IMR-90 (cell line): ENCODE results near the gene SOCS6. TPM values are rescaled to one million over a fixed set of nuclear protein-coding genes. Genes with fewer than 3 reads are reported as not detected.

Experiments
- ATAC-seq: fragments of 200-7000 bp; cut with Tn5 transposase; 2 replicates; pipeline ENCODE4 v1.9.1; 2020; ENCODE audit warnings: low read depth, mild to moderate bottlenecking, moderate library complexity
- BruUV-seq: library from RNA; stranded (reverse); fragments of 400-500 nt; replicated peaks from 2 replicates; lab custom pipeline; 2021; lab: Mats Ljungman, UMichigan
- CTCF ChIA-PET: fragments of 300-600 bp; formaldehyde crosslinking; extraction: SDS; loops from one replicate; lab custom pipeline; 2021; ENCODE audit warnings: antibody characterized with exemption; lab: Yijun Ruan, JAX
- POLR2A ChIA-PET: fragments of 300-600 bp; sonication (Branson Sonifier 250); formaldehyde crosslinking; loops from one replicate; lab custom pipeline; 2022; ENCODE audit warnings: antibody characterized with exemption; ENCODE audit not compliant: unreplicated experiment; lab: Charles Lee
- DNase-seq: peaks from one replicate; pipeline ENCODE4 v3.0.0; 2013
- H2AFZ ChIP-seq: replicated peaks from 2 replicates; pipeline ENCODE3; 2013; ENCODE audit warnings: low read length, mild to moderate bottlenecking; ENCODE audit not compliant: poor library complexity
- H2AK5ac ChIP-seq: 2 replicates; pipeline ENCODE4 v1.6.1; 2013; ENCODE audit warnings: low read depth, low read length, inconsistent platforms
- H2AK9ac ChIP-seq: replicated peaks from 2 replicates; pipeline ENCODE3; 2013; ENCODE audit warnings: mild to moderate bottlenecking, low read depth, low read length, moderate library complexity; ENCODE audit not compliant: poor library complexity
- H2BK120ac ChIP-seq: 2 replicates; pipeline ENCODE4 v1.6.1; 2013; ENCODE audit warnings: low read depth, low read length, inconsistent platforms
- H2BK15ac ChIP-seq: 3 replicates; pipeline ENCODE4 v1.6.1; 2013; ENCODE audit warnings: low read depth, low read length, inconsistent platforms
- H2BK20ac ChIP-seq: 2 replicates; pipeline ENCODE4 v1.6.1; 2013; ENCODE audit warnings: low read depth, mild to moderate bottlenecking, inconsistent platforms, low read length, moderate library complexity
- H2BK5ac ChIP-seq: 2 replicates; pipeline ENCODE4 v1.6.1; 2013; ENCODE audit warnings: mild to moderate bottlenecking, low read depth, low read length, inconsistent platforms; ENCODE audit not compliant: poor library complexity, severe bottlenecking
- H3K14ac ChIP-seq: replicated peaks from 2 replicates; pipeline ENCODE4 v1.6.1; 2013; ENCODE audit warnings: low read depth, low read length, inconsistent platforms
- H3K18ac ChIP-seq: 2 replicates; pipeline ENCODE4 v1.6.1; 2013; ENCODE audit warnings: low read depth, low read length, control low read depth
- H3K23ac ChIP-seq: 2 replicates; pipeline ENCODE4 v1.6.1; 2013; ENCODE audit warnings: low read depth, low read length, inconsistent platforms
- H3K27ac ChIP-seq: 2 replicates; pipeline ENCODE4 v1.5.1; 2013; ENCODE audit warnings: mild to moderate bottlenecking, control low read depth, low read length; ENCODE audit not compliant: insufficient read depth
- H3K27me3 ChIP-seq: 2 replicates; pipeline ENCODE4 v1.6.1; 2013; ENCODE audit warnings: low read length; ENCODE audit not compliant: control insufficient read depth, insufficient read depth
- H3K36me3 ChIP-seq: 2 replicates; pipeline ENCODE4 v1.6.1; 2013; ENCODE audit warnings: low read length, mixed read lengths; ENCODE audit not compliant: control insufficient read depth, insufficient read depth
- H3K4ac ChIP-seq: 2 replicates; pipeline ENCODE4 v1.6.1; 2013; ENCODE audit warnings: low read depth, low read length, inconsistent platforms
- H3K4me1 ChIP-seq: 2 replicates; pipeline ENCODE4 v1.6.1; 2013; ENCODE audit warnings: low read length, mixed read lengths; ENCODE audit not compliant: control insufficient read depth, insufficient read depth
- H3K4me2 ChIP-seq: 2 replicates; pipeline ENCODE4 v1.6.1; 2013; ENCODE audit warnings: low read depth, mild to moderate bottlenecking, control low read depth, low read length, moderate library complexity
- H3K4me3 ChIP-seq: 2 replicates; pipeline ENCODE4 v1.5.1; 2013; ENCODE audit warnings: low read depth, mild to moderate bottlenecking, control low read depth, low read length, moderate library complexity; ENCODE audit not compliant: insufficient read depth
- H3K56ac ChIP-seq: 2 replicates; pipeline ENCODE4 v1.6.1; 2013; ENCODE audit warnings: low read length, inconsistent platforms; ENCODE audit not compliant: insufficient read depth; ENCODE audit errors: extremely low read depth
- H3K79me1 ChIP-seq, 2 experiments: 2 replicates each; pipeline ENCODE4 v1.6.1; 2013; ENCODE audit warnings: low read length in 2 of 2, inconsistent platforms in 1 of 2, low read depth in 1 of 2
- H3K9ac ChIP-seq: 2 replicates; pipeline ENCODE4 v1.6.1; 2013; ENCODE audit warnings: low read depth, low read length, control low read depth
- H3K9me1 ChIP-seq: 2 replicates; pipeline ENCODE4 v1.6.1; 2013; ENCODE audit warnings: low read length, inconsistent platforms; ENCODE audit not compliant: insufficient read depth
- H3K9me3 ChIP-seq: 2 replicates; pipeline ENCODE4 v1.6.1; 2013; ENCODE audit warnings: low read length; ENCODE audit not compliant: control insufficient read depth, insufficient read depth
- H4K20me1 ChIP-seq: 2 replicates; pipeline ENCODE4 v1.6.1; 2013; ENCODE audit warnings: low read length, inconsistent platforms; ENCODE audit not compliant: insufficient read depth
- H4K5ac ChIP-seq: 2 replicates; pipeline ENCODE4 v1.6.1; 2013; ENCODE audit warnings: mild to moderate bottlenecking, low read depth, low read length, control low read depth
- H4K8ac ChIP-seq, 2 experiments: 2 replicates each; pipeline ENCODE4 v1.6.1; 2013; ENCODE audit warnings: low read depth in 2 of 2, low read length in 2 of 2, control low read depth in 1 of 2, inconsistent platforms in 1 of 2
- H4K91ac ChIP-seq: 2 replicates; pipeline ENCODE4 v1.6.1; 2013; ENCODE audit warnings: low read depth, low read length, inconsistent platforms; ENCODE audit not compliant: insufficient read depth
- BHLHE40 ChIP-seq: fragments of 150-350 bp; IDR thresholded peaks from 2 replicates; pipeline ENCODE4 v1.6.1; 2016; ENCODE audit warnings: mild to moderate bottlenecking, low read depth, low read length
- CEBPB ChIP-seq: IDR thresholded peaks from 2 replicates; pipeline ENCODE4 v1.6.1; 2012; ENCODE audit warnings: low read depth, low read length, improper control_type of control experiment
- CHD1 ChIP-seq: IDR thresholded peaks from 2 replicates; pipeline ENCODE4 v1.6.1; 2012; ENCODE audit warnings: low read depth, low read length, improper control_type of control experiment
- POLR2A ChIP-seq: IDR thresholded peaks from 2 replicates; pipeline ENCODE4 v1.6.1; 2012; ENCODE audit warnings: mild to moderate bottlenecking, low read depth, low read length
- RAD21 ChIP-seq: IDR thresholded peaks from 2 replicates; pipeline ENCODE4 v1.6.1; 2012; ENCODE audit warnings: low read length, improper control_type of control experiment
- RCOR1 ChIP-seq: IDR thresholded peaks from 2 replicates; pipeline ENCODE4 v1.6.1; 2012; ENCODE audit warnings: mild to moderate bottlenecking, low read length, improper control_type of control experiment; ENCODE audit not compliant: insufficient replicate concordance
- SMC3 ChIP-seq: fragments of 150-350 bp; IDR thresholded peaks from 2 replicates; pipeline ENCODE4 v1.6.1; 2016; ENCODE audit warnings: low read depth, mild to moderate bottlenecking, antibody characterized with exemption, low read length, moderate library complexity
- WGBS, 2 experiments: methylation state at CpG; one replicate each; pipeline versions ENCODE4 v1.1.5 to v1.1.7; 2013; ENCODE audit warnings: missing lambda C conversion rate in 2 of 2; ENCODE audit not compliant: insufficient read length in 1 of 2; ENCODE audit errors: extremely low coverage in 2 of 2; 5-methylcytosine and 5-hydroxymethylcytosine counted together
- dilution Hi-C: fragments of 300-500 bp; cut with HindIII; formaldehyde crosslinking; loops from one replicate; pipeline ENCODE4 v1.14.3; 2018; ENCODE audit warnings: low sequenced_read_pairs; ENCODE audit not compliant: unreplicated experiment
- in situ Hi-C: fragments of 300-500 bp; cut with MboI; formaldehyde crosslinking; loops from 3 replicates; pipeline ENCODE4 v1.14.3; 2019; ENCODE audit warnings: low sequenced_read_pairs, inconsistent platforms, mixed read lengths
- intact Hi-C: fragments of 100-400 bp; cut with micrococcal nuclease; formaldehyde crosslinking; loops from 2 replicates; pipeline ENCODE4 v1.10.0; 2022
- polyA plus RNA-seq, 3 experiments: library from polyadenylated mRNA; depleted of rRNA; stranded (reverse); fragments of >200 nt; gene quantifications; 2 replicates each; pipeline ENCODE4 v1.2.3, GENCODE V29; 2012; ENCODE audit warnings: low replicate concordance in 1 of 3
- total RNA-seq: library from RNA; depleted of rRNA; stranded (reverse); fragments of >200 nt; gene quantifications from 2 replicates; pipeline ENCODE4 v1.2.3, GENCODE V29; 2012

SOCS6 gene
- total and polyA plus RNA-seq, 2 of the 4 experiments (the other 2 are of a cell fraction): 21.3 to 57.4 TPM

GRCh38 chr18:70366174-70366573, 77.3 kb downstream of the SOCS6 start:
- Histone ChIP-seq H2AK9ac (no peak overlapping the region), H2BK5ac (peak overlapping the region; percentile 19), H4K91ac (peak overlapping the region; percentile 30; the same call in 1 of the 2 replicates), H3K23ac (peak overlapping the region; percentile 88; the same call in 1 of the 2 replicates), H3K9ac (no peak overlapping the region), H3K4me1 (peaks cover 11% of the 10 kb centered on the region), H3K14ac (peak overlapping the region; percentile 90; the same call in 1 of the 2 replicates), H4K8ac (peak overlapping the region; percentile 10 to 85; a peak in 2 of 4 replicates), H3K27me3 (no peaks in the 10 kb centered on the region), H3K27ac (no peak overlapping the region), H2BK120ac (peak overlapping the region; percentile 92), H3K36me3 (no peaks in the 10 kb centered on the region), H2AFZ (peak overlapping the region; percentile 16), H3K9me1 (peaks cover 7% of the 10 kb centered on the region), H3K18ac (peak overlapping the region; percentile 45; the same call in 1 of the 2 replicates), H4K5ac (no peak overlapping the region; the same call in 1 of the 2 replicates), H3K79me1 (no peaks in the 10 kb centered on the region), H3K9me3 (no peaks in the 10 kb centered on the region), H4K20me1 (no peaks in the 10 kb centered on the region), H3K4ac (peak overlapping the region; percentile 84), H2BK15ac (peak overlapping the region; percentile 89; the same call in 2 of the 3 replicates), H3K56ac (peak overlapping the region; percentile 34; the same call in 1 of the 2 replicates), H2BK20ac (peak overlapping the region; percentile 84; the same call in 1 of the 2 replicates), H2AK5ac (no peak overlapping the region), H3K4me3 (no peak overlapping the region), H3K4me2 (no peak overlapping the region)
- ChIA-PET POLR2A (no interaction called here), CTCF (interaction anchor here (1.3 kb wide), 1 partner anchor 11 kb away, joined by 3 read pairs; no protein-coding TSS in a partner anchor)
- intact Hi-C loops (no loop called here), dilution Hi-C loops (no loop called here), in situ Hi-C loops (no loop called here)
- WGBS, 2 experiments: no CpG with 5 or more reads among the region's 2 CpGs
- ATAC-seq (peak; percentile 70), DNase-seq (no peak)
- TF ChIP-seq CEBPB: no peak
- no peak for TF ChIP-seq BHLHE40
- no peak for TF ChIP-seq SMC3
- TF ChIP-seq POLR2A: no peak
- TF ChIP-seq RCOR1: no peak
- TF ChIP-seq CHD1: no peak
- TF ChIP-seq RAD21: no peak
- no TSS peak for BruUV-seq
